ENCODE results near the gene ARVCF. TPM values are rescaled to one million over a fixed set of nuclear protein-coding genes. Genes with fewer than 3 reads are reported as not detected.

The ARVCF gene
- total RNA-seq, 1 donor from 2014 or later = 25.4 TPM

DNA sequence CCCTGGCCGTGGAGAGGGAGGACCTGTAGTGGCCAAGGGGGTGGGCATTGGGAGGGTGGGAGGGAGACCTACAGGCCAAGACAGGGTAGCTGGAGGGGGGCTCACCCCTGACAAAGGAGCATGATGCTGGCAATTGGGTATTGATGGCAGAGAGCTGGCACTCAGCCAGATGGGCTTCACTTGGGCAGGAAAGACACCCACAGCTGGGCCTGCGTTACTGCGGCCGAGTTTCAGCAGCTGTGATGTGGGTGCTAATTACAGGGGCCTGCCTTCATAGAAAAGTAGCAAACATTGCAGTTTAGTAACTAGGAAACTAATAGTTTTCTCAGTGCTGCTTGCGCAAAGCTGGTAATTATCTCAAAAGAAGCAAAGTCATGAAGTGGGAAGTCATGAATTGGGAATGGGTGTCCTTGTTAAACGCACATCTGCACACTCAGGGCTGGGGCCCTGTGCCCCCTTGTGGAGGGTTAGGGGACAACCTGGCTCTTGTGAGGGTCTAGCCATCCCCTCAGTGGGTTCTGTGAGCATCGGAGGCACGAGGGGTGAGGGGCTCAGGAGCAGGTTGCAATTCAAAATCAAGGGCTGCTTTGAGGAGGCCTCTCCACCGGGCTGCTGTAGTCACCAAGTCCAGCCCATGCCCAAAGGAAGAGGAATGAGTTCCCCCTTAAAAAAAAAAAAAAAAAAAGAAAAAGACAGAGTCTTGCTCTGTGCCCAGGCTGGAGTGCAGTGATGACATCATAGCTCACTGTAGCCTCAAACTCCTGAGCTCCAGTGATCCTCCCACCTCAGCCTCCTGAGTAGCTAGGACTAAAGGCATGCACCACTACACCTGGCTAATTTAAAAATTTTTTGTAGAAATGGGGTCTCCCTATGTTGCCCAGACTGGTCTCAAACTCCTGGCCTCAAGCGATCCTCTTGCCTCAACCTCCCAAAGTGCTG, 50.6 kb downstream of the ARVCF start:
- DNase-seq = no peak
- Histone ChIP-seq H3K4me3 (no peak overlapping the region), H3K27me3 (ENCODE audit: low read depth) (no peaks in the 10 kb centered on the region), H3K9me3 (replicated peaks) (no peaks in the 10 kb centered on the region), H3K4me1 (peaks cover 28% of the 10 kb centered on the region), H3K36me3 (peaks cover 67% of the 10 kb centered on the region), H3K27ac (replicated peaks) (no peak overlapping the region)
- TF ChIP-seq, protein P1, sequence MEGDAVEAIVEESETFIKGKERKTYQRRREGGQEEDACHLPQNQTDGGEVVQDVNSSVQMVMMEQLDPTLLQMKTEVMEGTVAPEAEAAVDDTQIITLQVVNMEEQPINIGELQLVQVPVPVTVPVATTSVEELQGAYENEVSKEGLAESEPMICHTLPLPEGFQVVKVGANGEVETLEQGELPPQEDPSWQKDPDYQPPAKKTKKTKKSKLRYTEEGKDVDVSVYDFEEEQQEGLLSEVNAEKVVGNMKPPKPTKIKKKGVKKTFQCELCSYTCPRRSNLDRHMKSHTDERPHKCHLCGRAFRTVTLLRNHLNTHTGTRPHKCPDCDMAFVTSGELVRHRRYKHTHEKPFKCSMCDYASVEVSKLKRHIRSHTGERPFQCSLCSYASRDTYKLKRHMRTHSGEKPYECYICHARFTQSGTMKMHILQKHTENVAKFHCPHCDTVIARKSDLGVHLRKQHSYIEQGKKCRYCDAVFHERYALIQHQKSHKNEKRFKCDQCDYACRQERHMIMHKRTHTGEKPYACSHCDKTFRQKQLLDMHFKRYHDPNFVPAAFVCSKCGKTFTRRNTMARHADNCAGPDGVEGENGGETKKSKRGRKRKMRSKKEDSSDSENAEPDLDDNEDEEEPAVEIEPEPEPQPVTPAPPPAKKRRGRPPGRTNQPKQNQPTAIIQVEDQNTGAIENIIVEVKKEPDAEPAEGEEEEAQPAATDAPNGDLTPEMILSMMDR (IDR thresholded peaks at IDR 0.05; ENCODE audit: borderline replicate concordance) = peak; percentile 29
- intact Hi-C loops (cut with micrococcal nuclease) = no loop called here

- TF ChIP-seq, protein P1 (IDR thresholded peaks at IDR 0.05; ENCODE audit: borderline replicate concordance) = no peak
- H3K36me3 ChIP-seq = peaks cover 58% of the 10 kb centered on the region
- DNase-seq = no peak
- intact Hi-C loops (cut with micrococcal nuclease) = no loop called here
- H3K9me3 ChIP-seq (replicated peaks) = no peaks in the 10 kb centered on the region
- H3K4me1 ChIP-seq = peaks cover 32% of the 10 kb centered on the region
- H3K27ac ChIP-seq (replicated peaks) = no peak overlapping the region
- H3K4me3 ChIP-seq = no peak overlapping the region
- no peaks in the 10 kb centered on the region for H3K27me3 ChIP-seq (ENCODE audit: low read depth)
These were observed 51.8 kb downstream of the ARVCF start for GRCh38 chr22:19964701-19965386.

- no peak for DNase-seq
- H3K4me3 ChIP-seq = no peak overlapping the region
- H3K9me3 ChIP-seq (replicated peaks) = no peaks in the 10 kb centered on the region
- H3K27ac ChIP-seq (replicated peaks) = no peak overlapping the region
- TF ChIP-seq, protein P1 (IDR thresholded peaks at IDR 0.05; ENCODE audit: borderline replicate concordance) = no peak
- intact Hi-C loops (cut with micrococcal nuclease) = no loop called here
- H3K27me3 ChIP-seq (ENCODE audit: low read depth) = no peaks in the 10 kb centered on the region
- H3K36me3 ChIP-seq = peaks cover 50% of the 10 kb centered on the region
- peaks cover 40% of the 10 kb centered on the region for H3K4me1 ChIP-seq
These were observed 52.6 kb downstream of the ARVCF start for GRCh38 chr22:19963863-19964642.

DNA sequence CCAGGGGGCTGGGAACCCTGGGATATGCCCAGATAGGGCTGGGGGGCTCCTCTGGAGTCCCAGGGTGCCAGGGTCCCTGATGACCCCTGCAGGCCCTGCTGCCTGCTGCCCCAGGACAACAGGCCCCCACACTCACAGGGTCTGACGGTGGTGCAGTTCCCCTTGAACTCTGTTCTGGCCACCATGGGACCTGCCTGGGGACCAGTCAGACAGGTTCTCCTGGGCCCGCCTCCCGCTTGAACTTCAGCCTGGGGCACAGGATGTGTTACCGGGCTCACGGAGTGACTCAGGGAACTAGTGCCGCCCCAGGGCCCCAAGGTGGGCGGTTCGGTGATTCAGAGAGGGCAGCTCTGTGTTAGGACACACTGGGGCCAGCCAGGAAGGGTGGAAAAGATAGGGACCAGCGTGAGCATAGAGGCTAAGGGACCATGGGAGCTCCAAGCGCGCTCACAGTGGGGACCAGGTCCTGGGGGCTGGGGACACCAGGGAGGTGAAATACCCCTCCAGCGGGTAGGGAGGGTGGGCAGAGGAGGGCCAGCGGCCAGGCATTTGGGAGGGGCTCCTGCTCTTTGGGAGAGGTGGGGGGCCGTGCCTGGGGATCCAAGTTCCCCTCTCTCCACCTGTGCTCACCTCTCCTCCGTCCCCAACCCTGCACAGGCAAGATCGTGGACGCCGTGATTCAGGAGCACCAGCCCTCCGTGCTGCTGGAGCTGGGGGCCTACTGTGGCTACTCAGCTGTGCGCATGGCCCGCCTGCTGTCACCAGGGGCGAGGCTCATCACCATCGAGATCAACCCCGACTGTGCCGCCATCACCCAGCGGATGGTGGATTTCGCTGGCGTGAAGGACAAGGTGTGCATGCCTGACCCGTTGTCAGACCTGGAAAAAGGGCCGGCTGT, 53.5 kb downstream of the ARVCF start:
- TF ChIP-seq, protein P1 (IDR thresholded peaks at IDR 0.05; ENCODE audit: borderline replicate concordance) = no peak
- Histone ChIP-seq H3K27me3 (ENCODE audit: low read depth) (no peaks in the 10 kb centered on the region), H3K9me3 (replicated peaks) (no peaks in the 10 kb centered on the region), H3K4me1 (peaks cover 43% of the 10 kb centered on the region), H3K36me3 (peaks cover 41% of the 10 kb centered on the region), H3K27ac (replicated peaks) (no peak overlapping the region), H3K4me3 (no peak overlapping the region)
- DNase-seq = no peak
- intact Hi-C loops (cut with micrococcal nuclease) = no loop called here
